ENCODE results near the gene FOXA3. TPM values are rescaled to one million over a fixed set of nuclear protein-coding genes. Genes with fewer than 3 reads are reported as not detected.

Gene FOXA3
- total and polyA plus RNA-seq, 2 of the 4 experiments (the other 2 are of a cell fraction) = not detected

GRCh38 chr19:45828523-45828922, 35.6 kb upstream of the FOXA3 start:
- H3K4me3 ChIP-seq (ENCODE audit: insufficient read depth, low read depth, low read length) = no peak overlapping the region

More at GRCh38 chr19:45828523-45828922, 35.6 kb upstream of the FOXA3 start:
- no peaks in the 10 kb centered on the region for H3K27me3 ChIP-seq (ENCODE audit: control insufficient read depth, insufficient read depth, low read length)
- in situ Hi-C loops (cut with MboI; ENCODE audit: low sequenced_read_pairs) = no loop called here
- intact Hi-C loops (cut with micrococcal nuclease) = no loop called here
- no peak overlapping the region for H2AK9ac ChIP-seq (replicated peaks; ENCODE audit: low read depth, low read length, poor library complexity)
- WGBS, 2 experiments (ENCODE audit: extremely low coverage in 2 of 2, insufficient read length in 1 of 2) = 92% methylated on average over 2 of the region's 9 CpGs; no CpG with 5 or more reads in 1 of the 2 experiments
- TF ChIP-seq FOS (IDR thresholded peaks at IDR 0.05; ENCODE audit: low read depth, low read length) (no peak), RCOR1 (IDR thresholded peaks at IDR 0.05; ENCODE audit: insufficient replicate concordance, low read length) (no peak), BHLHE40 (IDR thresholded peaks at IDR 0.05; ENCODE audit: low read depth, low read length) (no peak), RFX5 (IDR thresholded peaks at IDR 0.05; ENCODE audit: low read depth, low read length) (no peak), SMC3 (IDR thresholded peaks at IDR 0.05; ENCODE audit: low read depth, low read length) (no peak), RAD21 (IDR thresholded peaks at IDR 0.05; ENCODE audit: low read length) (no peak), CEBPB (IDR thresholded peaks at IDR 0.05; ENCODE audit: low read depth, low read length) (no peak), MAZ (IDR thresholded peaks at IDR 0.05; ENCODE audit: borderline replicate concordance, low read depth, low read length) (no peak), MXI1 (IDR thresholded peaks at IDR 0.05; ENCODE audit: borderline replicate concordance, low read depth, low read length) (no peak), MAFK (IDR thresholded peaks at IDR 0.05; ENCODE audit: low read depth, low read length) (no peak)
- no peak overlapping the region for H3K56ac ChIP-seq (ENCODE audit: extremely low read depth, insufficient read depth, low read length)
- peaks cover 82% of the 10 kb centered on the region for H3K36me3 ChIP-seq (ENCODE audit: control insufficient read depth, insufficient read depth, low read length)
- 0 out of 2 replicates have a peak, but pooled peaks cover 7% of the 10 kb centered on the region for H4K20me1 ChIP-seq (ENCODE audit: insufficient read depth, low read length)
- no peak overlapping the region for H2BK20ac ChIP-seq (ENCODE audit: low read depth, low read length)
- dilution Hi-C loops (cut with HindIII; ENCODE audit: low sequenced_read_pairs, unreplicated experiment) = no loop called here
- no peak overlapping the region for H2BK15ac ChIP-seq (ENCODE audit: low read depth, low read length)
- no peak overlapping the region for H3K23ac ChIP-seq (ENCODE audit: low read depth, low read length)
- no peak overlapping the region for H4K8ac ChIP-seq (ENCODE audit: low read depth in 2 of 2, low read length in 2 of 2)
- no TSS peak for BruUV-seq (replicated peaks)
- no peak overlapping the region for H3K4me2 ChIP-seq (ENCODE audit: low read depth, low read length)
- no peaks in the 10 kb centered on the region for H3K9me1 ChIP-seq (ENCODE audit: insufficient read depth, low read length)
- H2BK5ac ChIP-seq (ENCODE audit: low read depth, low read length, poor library complexity, severe bottlenecking) = no peak overlapping the region
- ATAC-seq (ENCODE audit: low read depth) (no peak), DNase-seq (no peak)
- no peak overlapping the region for H3K14ac ChIP-seq (replicated peaks; ENCODE audit: low read depth, low read length)
- no peak overlapping the region for H3K4ac ChIP-seq (ENCODE audit: low read depth, low read length)
- no peak overlapping the region for H3K27ac ChIP-seq (ENCODE audit: insufficient read depth, low read length)
- H3K9ac ChIP-seq (ENCODE audit: low read depth, low read length) = no peak overlapping the region
- no peak overlapping the region for H4K5ac ChIP-seq (ENCODE audit: low read depth, low read length)
- H3K18ac ChIP-seq (ENCODE audit: low read depth, low read length) = no peak overlapping the region
- POLR2A ChIA-PET (ENCODE audit: unreplicated experiment) = no interaction called here
- no peaks in the 10 kb centered on the region for H3K9me3 ChIP-seq (ENCODE audit: control insufficient read depth, insufficient read depth, low read length)
- H3K79me1 ChIP-seq (ENCODE audit: low read depth in 1 of 2, low read length in 2 of 2) = peaks cover 0 to 4% of the 10 kb centered on the region in 2 experiments; a peak in 3 of 4 replicates
- H3K4me1 ChIP-seq (ENCODE audit: control insufficient read depth, insufficient read depth, low read length) = no peaks in the 10 kb centered on the region
- H4K91ac ChIP-seq (ENCODE audit: insufficient read depth, low read depth, low read length) = no peak overlapping the region
- CTCF ChIA-PET = no interaction called here
- H2BK120ac ChIP-seq (ENCODE audit: low read depth, low read length) = no peak overlapping the region
- H2AK5ac ChIP-seq (ENCODE audit: low read depth, low read length) = no peak overlapping the region
- no peak overlapping the region for H2AFZ ChIP-seq (replicated peaks; ENCODE audit: low read length, poor library complexity)

Measured in IMR-90 (cell line).